HepG2 (cell line): ENCODE results near the gene TUBA4B. TPM values are rescaled to one million over a fixed set of nuclear protein-coding genes. Genes with fewer than 3 reads are reported as not detected.

Experiments
- E2F1 ChIP-seq: sonication (generic); formaldehyde crosslinking; IDR thresholded peaks from 2 replicates; pipeline ENCODE4 v1.5.0; 2020; ENCODE audit warnings: missing genetic modification reagents
- E2F2 ChIP-seq: sonication (generic); formaldehyde crosslinking; IDR thresholded peaks from 2 replicates; pipeline ENCODE4 v1.4.0; 2020; ENCODE audit warnings: missing genetic modification reagents, borderline replicate concordance
- EHMT2 ChIP-seq: fragments of 200-600 bp; sonication (generic); IDR thresholded peaks from 2 replicates; pipeline ENCODE4 v1.7.0; 2017; ENCODE audit warnings: antibody characterized with exemption, low read depth, low read length, borderline replicate concordance
- FOXA1 ChIP-seq, 2 experiments: fragments of 450-650 bp in 1 of 2; sonication (generic) in 1 of 2; formaldehyde crosslinking in 1 of 2; IDR thresholded peaks; 2 replicates each; pipeline versions ENCODE4 v1.4.0 to v1.6.1; 2016 to 2020; ENCODE audit warnings: missing genetic modification reagents in 1 of 2
- IKZF5 ChIP-seq: IDR thresholded peaks from 2 replicates; pipeline ENCODE4 v1.6.1; 2018; ENCODE audit warnings: missing genetic modification reagents, mild to moderate bottlenecking, missing compliant biosample characterization
- ISX ChIP-seq: sonication (generic); formaldehyde crosslinking; conservative IDR thresholded peaks from 2 replicates; pipeline ENCODE4 v1.5.0; 2020; ENCODE audit warnings: missing genetic modification reagents
- KDM1A ChIP-seq: IDR thresholded peaks from 2 replicates; pipeline ENCODE4 v1.6.1; 2016; ENCODE audit warnings: missing compliant biosample characterization
- NPAS2 ChIP-seq: sonication (generic); formaldehyde crosslinking; IDR thresholded peaks from 2 replicates; pipeline ENCODE4 v1.8.0; 2022; ENCODE audit warnings: mild to moderate bottlenecking, missing genetic modification reagents, borderline replicate concordance
- PCBP2 ChIP-seq: fragments of 200-400 bp; formaldehyde crosslinking; optimal IDR thresholded peaks from 2 replicates; pipeline ENCODE3; 2018; ENCODE audit warnings: low read length, low read depth; ENCODE audit not compliant: poor library complexity, severe bottlenecking
- RXRB ChIP-seq: IDR thresholded peaks from 2 replicates; pipeline ENCODE4 v1.6.1; 2016; ENCODE audit warnings: borderline replicate concordance, missing genetic modification reagents, missing compliant biosample characterization
- SIX1 ChIP-seq: sonication (generic); formaldehyde crosslinking; IDR thresholded peaks from 2 replicates; pipeline ENCODE4 v1.4.0; 2020; ENCODE audit warnings: missing genetic modification reagents, borderline replicate concordance
- SIX4 ChIP-seq: sonication (generic); formaldehyde crosslinking; IDR thresholded peaks from 2 replicates; pipeline ENCODE4 v1.4.0; 2020; ENCODE audit warnings: missing genetic modification reagents
- ZBTB2 ChIP-seq: sonication (generic); formaldehyde crosslinking; IDR thresholded peaks from 2 replicates; pipeline ENCODE4 v1.8.0; 2022; ENCODE audit warnings: low read depth, missing genetic modification reagents
- ZFP37 ChIP-seq: sonication (generic); formaldehyde crosslinking; IDR thresholded peaks from 2 replicates; pipeline ENCODE4 v1.4.0; 2020; ENCODE audit warnings: missing genetic modification reagents, borderline replicate concordance
- ZKSCAN5 ChIP-seq: sonication (generic); formaldehyde crosslinking; IDR thresholded peaks from 2 replicates; pipeline ENCODE4 v1.5.1; 2020; ENCODE audit warnings: mild to moderate bottlenecking, missing genetic modification reagents
- ZNF136 ChIP-seq: sonication (generic); formaldehyde crosslinking; IDR thresholded peaks from 2 replicates; pipeline ENCODE4 v1.8.1; 2022; ENCODE audit warnings: low read depth, mild to moderate bottlenecking, moderate library complexity, missing genetic modification reagents
- ZNF292 ChIP-seq: sonication (generic); formaldehyde crosslinking; IDR thresholded peaks from 2 replicates; pipeline ENCODE4 v1.8.1; 2022; ENCODE audit warnings: mild to moderate bottlenecking, low read depth, missing genetic modification reagents, borderline replicate concordance
- ZNF790 ChIP-seq: sonication (generic); formaldehyde crosslinking; IDR thresholded peaks from 2 replicates; pipeline ENCODE4 v1.8.0; 2022; ENCODE audit warnings: missing genetic modification reagents, mild to moderate bottlenecking, borderline replicate concordance
- polyA plus RNA-seq, 8 experiments: library from polyadenylated mRNA; depleted of rRNA in 3 of 8; stranded (reverse) in 7 of 8; unstranded in 1 of 8; fragments of >200 nt; fragmentation: Illumina TruSeq in 4 of 8; extraction: Trizol in 4 of 8; gene quantifications; 2 replicates each; pipeline versions ENCODE4 v1.2.1 to v1.2.3, GENCODE V29; 2011 to 2016; ENCODE audit warnings: low read depth in 4 of 8, missing spikeins in 1 of 8, mixed read lengths in 1 of 8; ENCODE audit not compliant: insufficient read depth in 1 of 8
- total RNA-seq, 5 experiments: library from RNA; depleted of rRNA; stranded (reverse); fragments of >200 nt; fragmentation: Illumina TruSeq; extraction: Trizol; gene quantifications; 2 replicates each; pipeline ENCODE4 v1.2.3, GENCODE V29; 2016; ENCODE audit warnings: low read depth in 1 of 5
- TF ChIP-seq, protein P1 (sequence below): sonication (generic); formaldehyde crosslinking; IDR thresholded peaks from 2 replicates; pipeline ENCODE4 v1.4.0; 2020; ENCODE audit warnings: mild to moderate bottlenecking, missing genetic modification reagents

Gene TUBA4B
- total and polyA plus RNA-seq, 2 of the 13 experiments (the other 11 are each of a cell fraction or from before 2014, with no cell fraction given): 0.18 to 0.22 TPM

- TF ChIP-seq ISX (CRISPR knock-in tag): peak; percentile 99
- TF ChIP-seq KDM1A (CRISPR knock-in tag): no peak; the same call in 1 of the 2 replicates
- peak; percentile 92; the same call in 1 of the 2 replicates for TF ChIP-seq ZNF790 (CRISPR knock-in tag)
- no peak for TF ChIP-seq PCBP2
- TF ChIP-seq IKZF5: peak; percentile 91; the same call in 1 of the 2 replicates
- peak; percentile 91; the same call in 1 of the 2 replicates for TF ChIP-seq E2F2 (CRISPR knock-in tag)
- TF ChIP-seq ZKSCAN5 (CRISPR knock-in tag): no peak
- TF ChIP-seq FOXA1 (IDR thresholded peaks at IDR 0.05): no peak
- TF ChIP-seq FOXA1 (CRISPR knock-in tag; IDR thresholded peaks at IDR 0.05): no peak
- TF ChIP-seq EHMT2: peak; percentile 95; the same call in 1 of the 2 replicates
- TF ChIP-seq SIX4: peak; percentile 84
- no peak for TF ChIP-seq ZNF136 (CRISPR knock-in tag)
- peak; percentile 69; the same call in 1 of the 2 replicates for TF ChIP-seq SIX1 (CRISPR knock-in tag)
- 0 out of 2 replicates have a peak, but pooled peaks have one; percentile 71 for TF ChIP-seq ZBTB2 (CRISPR knock-in tag)
- TF ChIP-seq NPAS2 (CRISPR knock-in tag): no peak
- TF ChIP-seq, protein P1, sequence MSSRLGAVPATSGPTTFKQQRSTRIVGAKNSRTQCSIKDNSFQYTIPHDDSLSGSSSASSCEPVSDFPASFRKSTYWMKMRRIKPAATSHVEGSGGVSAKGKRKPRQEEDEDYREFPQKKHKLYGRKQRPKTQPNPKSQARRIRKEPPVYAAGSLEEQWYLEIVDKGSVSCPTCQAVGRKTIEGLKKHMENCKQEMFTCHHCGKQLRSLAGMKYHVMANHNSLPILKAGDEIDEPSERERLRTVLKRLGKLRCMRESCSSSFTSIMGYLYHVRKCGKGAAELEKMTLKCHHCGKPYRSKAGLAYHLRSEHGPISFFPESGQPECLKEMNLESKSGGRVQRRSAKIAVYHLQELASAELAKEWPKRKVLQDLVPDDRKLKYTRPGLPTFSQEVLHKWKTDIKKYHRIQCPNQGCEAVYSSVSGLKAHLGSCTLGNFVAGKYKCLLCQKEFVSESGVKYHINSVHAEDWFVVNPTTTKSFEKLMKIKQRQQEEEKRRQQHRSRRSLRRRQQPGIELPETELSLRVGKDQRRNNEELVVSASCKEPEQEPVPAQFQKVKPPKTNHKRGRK (CRISPR knock-in tag): no peak
- peak; percentile 82; the same call in 1 of the 2 replicates for TF ChIP-seq RXRB
- no peak for TF ChIP-seq ZNF292
- TF ChIP-seq ZFP37 (CRISPR knock-in tag): peak; percentile 98; the same call in 1 of the 2 replicates
- TF ChIP-seq E2F1 (CRISPR knock-in tag): peak; percentile 75
Measured at GRCh38 chr2:219308142-219309101, 55.4 kb downstream of the TUBA4B start (continued).
